ENCODE measurements around the gene ZDHHC3.

DNA sequence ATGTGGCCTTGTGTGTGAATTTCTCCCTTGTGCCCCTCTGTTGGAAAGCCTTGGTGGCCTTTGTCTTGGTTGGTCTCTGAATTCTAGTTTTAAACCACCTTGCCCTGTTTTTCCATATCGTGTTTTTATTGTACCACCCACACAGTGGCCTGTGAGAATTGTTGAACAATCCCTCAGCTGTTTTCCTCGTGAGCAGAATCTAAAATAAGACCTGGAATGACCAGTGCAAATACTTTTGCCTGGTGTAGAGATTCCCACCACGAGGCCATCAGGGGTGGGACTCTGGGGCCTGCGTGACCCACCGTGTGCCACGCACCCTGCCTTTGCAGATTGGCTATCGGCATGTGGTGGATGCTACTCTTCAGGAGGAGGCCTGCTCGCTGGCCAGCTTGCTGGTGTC is 31.1 kb upstream of the ZDHHC3 start:
- TF ChIP-seq POLR2A (IDR thresholded peaks at IDR 0.05; ENCODE audit: low read length) (no peak), GATA1 (IDR thresholded peaks at IDR 0.05; ENCODE audit: low read depth, low read length) (no peak)
